ENCODE measurements around the gene CCDC51. TPM values are rescaled to one million over a fixed set of nuclear protein-coding genes. Genes with fewer than 3 reads are reported as not detected.
A peak's percentile ranks its signal among the peaks of the same experiment; 100 is the strongest.

The CCDC51 gene
- total and polyA plus RNA-seq, 4 donors, result 6.6 to 14.4 (median 11.1) TPM

- DNase-seq (no peak), ATAC-seq (ENCODE audit: insufficient read depth, low FRiP score) (no peak)
- TF ChIP-seq CTCF (IDR thresholded peaks at IDR 0.05; ENCODE audit: control extremely low read depth, extremely low read depth), result no peak
- Histone ChIP-seq H3K27me3 (ENCODE audit: control insufficient read depth in 3 of 3, insufficient read depth in 3 of 3, low read length in 2 of 3) (no peaks in the 10 kb centered on the region), H3K9ac (ENCODE audit: insufficient read depth in 1 of 2, low read length in 2 of 2) (no peak overlapping the region), H3K27ac (ENCODE audit: low read depth in 1 of 2, low read length in 1 of 2) (no peak overlapping the region), H3K4me1 (ENCODE audit: control insufficient read depth in 5 of 5, insufficient read depth in 5 of 5, low read length in 5 of 5) (no peaks in the 10 kb centered on the region), H3K9me3 (ENCODE audit: control insufficient read depth in 4 of 4, insufficient read depth in 3 of 4, low read length in 3 of 4) (no peaks in the 10 kb centered on the region), H3K36me3 (ENCODE audit: control insufficient read depth in 4 of 4, insufficient read depth in 4 of 4, low read length in 4 of 4) (peaks cover 15 to 54% (median 31%) of the 10 kb centered on the region in 4 donors), H3K4me3 (no peak overlapping the region)
- WGBS, 2 donors, result 100% methylated on average over 1 of the region's 1 CpG
These were observed 16.5 kb upstream of the CCDC51 start for GRCh38 chr3:48456456-48456855.

DNA sequence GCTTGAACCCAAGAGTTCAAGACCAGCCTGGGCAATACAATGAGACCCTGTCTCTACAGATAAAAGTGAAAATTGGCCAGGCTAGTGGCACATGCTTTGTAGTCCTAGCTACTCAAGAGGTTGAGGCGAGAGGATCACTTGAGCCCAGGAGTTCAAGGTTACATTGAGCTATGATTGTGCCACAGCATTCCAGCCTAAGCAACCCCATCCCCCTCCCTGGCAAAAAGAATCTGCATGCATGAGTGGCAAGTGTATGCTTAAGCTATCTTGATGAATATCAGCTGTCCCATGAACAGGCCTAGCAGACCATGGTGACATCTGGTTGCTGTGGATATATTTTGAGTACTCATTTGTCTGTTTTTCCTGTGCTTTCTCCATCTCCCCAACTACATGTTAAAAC is 11.4 kb upstream of the CCDC51 start:
- H3K9me3 ChIP-seq (ENCODE audit: control insufficient read depth in 4 of 4, insufficient read depth in 3 of 4, low read length in 3 of 4), result no peaks in the 10 kb centered on the region
- ATAC-seq (ENCODE audit: insufficient read depth, low FRiP score) (no peak), DNase-seq (no peak)
- H3K9ac ChIP-seq (ENCODE audit: insufficient read depth in 1 of 2, low read length in 2 of 2), result no peak overlapping the region
- no peaks in the 10 kb centered on the region for H3K27me3 ChIP-seq (ENCODE audit: control insufficient read depth in 3 of 3, insufficient read depth in 3 of 3, low read length in 2 of 3)
- H3K4me3 ChIP-seq, result no peak overlapping the region
- peaks cover 10 to 29% (median 15%) of the 10 kb centered on the region in 4 donors for H3K36me3 ChIP-seq (ENCODE audit: control insufficient read depth in 4 of 4, insufficient read depth in 4 of 4, low read length in 4 of 4)
- 71 to 95% methylated on average over 1 of the region's 1 CpG for WGBS, 2 donors
- no peak for TF ChIP-seq CTCF (IDR thresholded peaks at IDR 0.05; ENCODE audit: control extremely low read depth, extremely low read depth)
- peaks cover 0 to 10% (median 4%) of the 10 kb centered on the region in 5 donors for H3K4me1 ChIP-seq (ENCODE audit: control insufficient read depth in 5 of 5, insufficient read depth in 5 of 5, low read length in 5 of 5)
- no peak overlapping the region for H3K27ac ChIP-seq (ENCODE audit: low read depth in 1 of 2, low read length in 1 of 2)

GRCh38 chr3:48446425-48447193 is 6.7 kb upstream of the CCDC51 start, which contains the start of gene ATRIP:
Gene ATRIP, plus strand, starts transcription at chr3:48446737. Its CDS starts 109 bp downstream, at chr3:48446846.
- H3K27ac ChIP-seq (ENCODE audit: low read depth in 1 of 2, low read length in 1 of 2), result peak within 1 kb of the TSS; percentile 91 to 97
- WGBS, 2 donors, result 0% methylated on average over 83 to 91 of the region's 91 CpGs
- H3K4me1 ChIP-seq (ENCODE audit: control insufficient read depth in 5 of 5, insufficient read depth in 5 of 5, low read length in 5 of 5), result peaks cover 0 to 21% (median 5%) of the 10 kb centered on the region in 5 donors
- no peaks in the 10 kb centered on the region for H3K27me3 ChIP-seq (ENCODE audit: control insufficient read depth in 3 of 3, insufficient read depth in 3 of 3, low read length in 2 of 3)
- peaks cover 0 to 15% (median 8%) of the 10 kb centered on the region in 4 donors for H3K36me3 ChIP-seq (ENCODE audit: control insufficient read depth in 4 of 4, insufficient read depth in 4 of 4, low read length in 4 of 4)
- ATAC-seq (ENCODE audit: insufficient read depth, low FRiP score) (peak; percentile 99), DNase-seq (peak; percentile 90 to 92 (median 91))
- no peak for TF ChIP-seq CTCF (IDR thresholded peaks at IDR 0.05; ENCODE audit: control extremely low read depth, extremely low read depth)
- H3K4me3 ChIP-seq, result peak within 1 kb of the TSS; percentile 80
- peak within 1 kb of the TSS; percentile 67 to 75 for H3K9ac ChIP-seq (ENCODE audit: insufficient read depth in 1 of 2, low read length in 2 of 2)
- no peaks in the 10 kb centered on the region for H3K9me3 ChIP-seq (ENCODE audit: control insufficient read depth in 4 of 4, insufficient read depth in 3 of 4, low read length in 3 of 4)

Data from lung (tissue), 12 donors.